HG03460 (cell line): ENCODE results near the gene FAM25C.
"Not testable (repeated sequence)": the region's sequence is repeated elsewhere in the genome, so short reads cannot be mapped to it uniquely, and the experiment has no call there.

Experiments used
- ATAC-seq: cut with Tn5 transposase; IDR thresholded peaks from one replicate; pipeline ENCODE4 v1.9.1; 2021; ENCODE audit not compliant: unreplicated experiment

The FAM25C gene

GRCh38 chr10:47959677-47960076 is 39.9 kb downstream of the FAM25C start:
- not testable (repeated sequence) for ATAC-seq

DNA sequence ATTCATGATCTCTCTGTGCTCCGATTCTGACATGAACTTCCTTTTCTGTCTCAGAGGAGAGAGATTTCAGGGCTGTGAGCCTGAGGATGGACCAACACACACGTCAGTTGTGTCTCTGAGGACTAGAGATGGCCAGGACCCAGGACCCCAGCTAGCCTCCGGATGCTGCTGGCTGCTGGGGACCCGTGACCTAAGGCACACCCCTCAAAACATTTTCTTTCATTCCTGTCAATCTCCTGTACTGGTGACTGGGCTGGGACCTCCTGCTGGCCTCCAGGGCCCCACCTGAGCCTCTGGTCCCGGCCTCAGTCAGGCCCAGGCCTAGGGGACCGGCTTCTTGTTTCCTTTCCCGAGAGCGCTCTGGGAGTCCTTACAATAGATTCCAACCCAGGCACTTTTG is 42.4 kb downstream of the FAM25C start:
- ATAC-seq, result not testable (repeated sequence)

GRCh38 chr10:47947424-47947823 is 52.2 kb downstream of the FAM25C start:
- not testable (repeated sequence) for ATAC-seq
